Mesothelial cell of epicardium (in vitro differentiated cells): ENCODE results near the gene MED13L. TPM values are rescaled to one million over a fixed set of nuclear protein-coding genes. Genes with fewer than 3 reads are reported as not detected.
"Not testable (repeated sequence)": the region's sequence is repeated elsewhere in the genome, so short reads cannot be mapped to it uniquely, and the experiment has no call there.

Source experiments
- DNase-seq, 2 experiments: peaks; one replicate each; pipeline ENCODE4 v3.0.0; 2021; ENCODE audit warnings: low spot score in 2 of 2; ENCODE audit not compliant: unreplicated experiment in 2 of 2
- H3K27ac Mint-ChIP-seq: 2 replicates; pipeline ENCODE4 v1.8.0; 2021; ENCODE audit warnings: mixed read lengths
- H3K27me3 Mint-ChIP-seq: 2 replicates; pipeline ENCODE4 v1.8.0; 2021; ENCODE audit warnings: low read depth, mixed read lengths
- H3K36me3 Mint-ChIP-seq: 2 replicates; pipeline ENCODE4 v1.8.0; 2021; ENCODE audit warnings: mixed read lengths
- H3K4me1 Mint-ChIP-seq: 2 replicates; pipeline ENCODE4 v1.8.0; 2021; ENCODE audit warnings: mixed read lengths
- H3K4me3 Mint-ChIP-seq: 2 replicates; pipeline ENCODE4 v1.8.0; 2021; ENCODE audit warnings: mild to moderate bottlenecking, moderate library complexity, mixed read lengths
- H3K9me3 Mint-ChIP-seq: 2 replicates; pipeline ENCODE4 v1.8.0; 2021; ENCODE audit warnings: mixed read lengths
- total RNA-seq: library from RNA; stranded (reverse); gene quantifications from 3 replicates; pipeline ENCODE4 v1.2.1, GENCODE V29; 2021
- TF ChIP-seq, protein P1 (sequence below): fragments of 200-600 bp; sonication (generic); IDR thresholded peaks from one replicate; pipeline ENCODE4 v1.5.0; 2021; ENCODE audit warnings: antibody characterized with exemption; ENCODE audit not compliant: unreplicated experiment

Gene MED13L
- total RNA-seq, 1 donor from 2014 or later, result 179 TPM

- Mint-ChIP-seq H3K36me3 (peaks cover 2% of the 10 kb centered on the region), H3K27ac (no peak overlapping the region), H3K4me3 (no peak overlapping the region), H3K9me3 (no peaks in the 10 kb centered on the region), H3K27me3 (no peaks in the 10 kb centered on the region), H3K4me1 (peaks cover 38% of the 10 kb centered on the region)
- TF ChIP-seq, protein P1, sequence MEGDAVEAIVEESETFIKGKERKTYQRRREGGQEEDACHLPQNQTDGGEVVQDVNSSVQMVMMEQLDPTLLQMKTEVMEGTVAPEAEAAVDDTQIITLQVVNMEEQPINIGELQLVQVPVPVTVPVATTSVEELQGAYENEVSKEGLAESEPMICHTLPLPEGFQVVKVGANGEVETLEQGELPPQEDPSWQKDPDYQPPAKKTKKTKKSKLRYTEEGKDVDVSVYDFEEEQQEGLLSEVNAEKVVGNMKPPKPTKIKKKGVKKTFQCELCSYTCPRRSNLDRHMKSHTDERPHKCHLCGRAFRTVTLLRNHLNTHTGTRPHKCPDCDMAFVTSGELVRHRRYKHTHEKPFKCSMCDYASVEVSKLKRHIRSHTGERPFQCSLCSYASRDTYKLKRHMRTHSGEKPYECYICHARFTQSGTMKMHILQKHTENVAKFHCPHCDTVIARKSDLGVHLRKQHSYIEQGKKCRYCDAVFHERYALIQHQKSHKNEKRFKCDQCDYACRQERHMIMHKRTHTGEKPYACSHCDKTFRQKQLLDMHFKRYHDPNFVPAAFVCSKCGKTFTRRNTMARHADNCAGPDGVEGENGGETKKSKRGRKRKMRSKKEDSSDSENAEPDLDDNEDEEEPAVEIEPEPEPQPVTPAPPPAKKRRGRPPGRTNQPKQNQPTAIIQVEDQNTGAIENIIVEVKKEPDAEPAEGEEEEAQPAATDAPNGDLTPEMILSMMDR, result no peak
- no peak for DNase-seq
Measured at GRCh38 chr12:116241157-116241759, 36.2 kb downstream of the MED13L start.

DNA sequence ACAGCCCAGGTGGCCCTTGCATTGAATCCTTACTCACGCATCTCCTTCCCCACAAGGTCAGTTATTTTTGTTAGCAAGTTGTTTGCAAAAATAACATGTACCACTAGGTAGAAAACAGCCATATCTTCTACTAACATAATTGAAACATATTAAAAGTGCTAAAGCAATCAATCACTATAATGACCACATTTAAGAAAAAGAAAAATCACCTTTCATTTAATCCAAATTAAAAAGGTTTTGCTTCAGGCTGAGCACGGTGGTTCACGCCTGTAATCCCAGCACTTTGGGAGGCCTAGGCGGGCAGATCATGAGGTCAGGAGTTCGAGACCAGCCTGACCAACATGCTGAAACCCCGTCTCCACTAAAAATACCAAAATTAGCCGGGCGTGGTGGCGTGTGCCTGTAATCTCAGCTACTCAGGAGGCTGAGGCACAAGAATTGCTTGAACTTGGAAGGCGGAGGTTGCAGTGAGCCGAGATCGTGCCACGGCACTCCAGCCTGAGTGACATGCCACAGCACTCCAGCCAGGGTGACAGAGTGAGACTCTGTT, 38.8 kb downstream of the MED13L start:
- not testable (repeated sequence) for H3K27me3 Mint-ChIP-seq, H3K9me3 Mint-ChIP-seq, H3K4me3 Mint-ChIP-seq, H3K36me3 Mint-ChIP-seq, DNase-seq, H3K27ac Mint-ChIP-seq
- peaks cover 28% of the 10 kb centered on the region for H3K4me1 Mint-ChIP-seq

DNA sequence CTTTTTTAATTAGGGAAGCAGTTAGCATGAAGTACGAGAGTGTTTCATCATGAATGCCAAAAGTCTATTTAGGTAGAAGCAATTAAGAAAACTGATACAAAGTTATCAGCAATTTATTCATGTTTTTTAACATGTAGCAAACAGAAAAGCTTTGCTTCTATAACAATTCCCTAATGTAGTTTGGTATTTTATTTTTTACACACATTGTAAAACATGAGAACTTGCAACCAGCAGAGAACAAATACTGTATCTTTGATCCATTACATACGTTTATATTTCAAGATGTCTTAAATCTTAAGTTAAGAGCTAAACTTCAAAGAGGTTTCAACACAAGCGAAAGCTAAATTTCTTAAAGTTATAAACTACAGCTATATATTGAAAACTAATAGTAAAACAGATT, 39.3 kb downstream of the MED13L start:
- H3K4me1 Mint-ChIP-seq, result peaks cover 24% of the 10 kb centered on the region
- H3K9me3 Mint-ChIP-seq, result no peaks in the 10 kb centered on the region
- no peak for DNase-seq
- no peak overlapping the region for H3K27ac Mint-ChIP-seq
- no peak overlapping the region for H3K4me3 Mint-ChIP-seq
- H3K27me3 Mint-ChIP-seq, result no peaks in the 10 kb centered on the region
- TF ChIP-seq, protein P1, result no peak
- peaks cover 4% of the 10 kb centered on the region for H3K36me3 Mint-ChIP-seq

GRCh38 chr12:116236976-116237375, 40.5 kb downstream of the MED13L start:
- H3K27ac Mint-ChIP-seq, result peak overlapping the region; percentile 37
- no peaks in the 10 kb centered on the region for H3K9me3 Mint-ChIP-seq
- H3K4me3 Mint-ChIP-seq, result no peak overlapping the region

GRCh38 chr12:116236148-116236731, 41.3 kb downstream of the MED13L start:
- TF ChIP-seq, protein P1, result no peak
- no peaks in the 10 kb centered on the region for H3K9me3 Mint-ChIP-seq
- H3K36me3 Mint-ChIP-seq, result peaks cover 2% of the 10 kb centered on the region
- H3K27ac Mint-ChIP-seq, result peak overlapping the region; percentile 69
- DNase-seq, result no peak
- H3K4me3 Mint-ChIP-seq, result no peak overlapping the region
- no peaks in the 10 kb centered on the region for H3K27me3 Mint-ChIP-seq
- peaks cover 24% of the 10 kb centered on the region for H3K4me1 Mint-ChIP-seq

More at GRCh38 chr12:116236976-116237375, 40.5 kb downstream of the MED13L start:
- Mint-ChIP-seq H3K4me1 (peaks cover 24% of the 10 kb centered on the region), H3K36me3 (peaks cover 4% of the 10 kb centered on the region), H3K27me3 (no peaks in the 10 kb centered on the region)
- no peak for DNase-seq
- TF ChIP-seq, protein P1, result no peak

DNA sequence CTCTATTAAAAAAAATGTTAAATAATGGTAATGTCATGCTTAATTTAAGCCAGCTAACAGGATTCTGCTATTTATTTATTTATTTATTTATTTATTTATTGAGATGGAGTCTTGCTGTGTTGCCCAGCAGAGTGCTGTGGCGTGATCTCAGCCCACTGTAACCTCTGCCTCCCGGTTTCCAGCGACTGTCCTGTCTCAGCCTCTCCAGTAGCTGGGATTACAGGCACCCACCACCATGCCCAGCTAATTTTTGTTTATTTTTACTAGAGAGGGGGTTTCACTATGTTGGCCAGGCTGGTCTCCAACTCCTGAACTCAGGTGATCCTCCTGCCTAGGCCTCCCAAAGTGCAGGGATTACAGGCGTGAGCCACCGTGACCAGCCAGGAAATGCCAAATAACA, 43.3 kb downstream of the MED13L start:
- peaks cover 24% of the 10 kb centered on the region for H3K4me1 Mint-ChIP-seq
- not testable (repeated sequence) for H3K36me3 Mint-ChIP-seq, H3K9me3 Mint-ChIP-seq, H3K27me3 Mint-ChIP-seq, H3K27ac Mint-ChIP-seq, H3K4me3 Mint-ChIP-seq, DNase-seq
